ENCODE data around the gene DCAF7. TPM values are rescaled to one million over a fixed set of nuclear protein-coding genes. Genes with fewer than 3 reads are reported as not detected.

DCAF7 gene
- total RNA-seq, 1 experiment from 2014 or later, result 29.9 TPM

DNA sequence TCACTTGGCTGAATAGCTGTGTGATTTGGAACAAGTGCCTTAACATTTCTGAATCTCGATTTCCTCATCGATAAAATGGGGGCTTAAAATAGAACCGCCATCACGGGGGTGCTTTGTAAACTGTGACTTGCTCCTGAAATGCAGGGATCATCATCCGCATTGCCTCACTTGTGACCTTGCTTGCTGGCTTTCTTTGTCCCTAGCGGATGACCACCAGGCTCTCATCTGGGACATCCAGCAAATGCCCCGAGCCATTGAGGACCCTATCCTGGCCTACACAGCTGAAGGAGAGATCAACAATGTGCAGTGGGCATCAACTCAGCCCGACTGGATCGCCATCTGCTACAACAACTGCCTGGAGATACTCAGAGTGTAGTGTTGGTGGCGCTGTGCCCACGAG, 38.5 kb downstream of the DCAF7 start:
- DNase-seq (ENCODE audit: low read depth), result no peak

DNA sequence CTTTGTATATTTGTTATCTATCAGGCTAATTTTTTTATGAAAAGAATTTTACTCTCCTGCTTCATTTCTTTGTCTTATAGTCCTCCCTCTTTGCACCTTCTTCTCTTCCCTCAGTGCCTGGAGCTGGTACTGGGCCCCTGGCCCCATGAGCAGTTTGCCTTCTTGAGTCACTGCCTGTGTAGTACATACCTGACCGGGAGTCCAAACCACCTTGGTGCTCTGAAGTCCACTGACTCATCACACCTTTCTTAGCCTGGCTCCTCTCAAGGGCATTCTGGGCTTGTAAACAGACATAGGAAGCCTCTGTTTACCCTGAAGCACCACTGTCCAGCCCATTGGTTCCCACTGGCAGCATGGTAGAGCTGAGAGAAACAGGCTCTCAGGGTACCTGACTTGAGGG, 39.4 kb downstream of the DCAF7 start:
- no peak for DNase-seq (ENCODE audit: low read depth)

DNA sequence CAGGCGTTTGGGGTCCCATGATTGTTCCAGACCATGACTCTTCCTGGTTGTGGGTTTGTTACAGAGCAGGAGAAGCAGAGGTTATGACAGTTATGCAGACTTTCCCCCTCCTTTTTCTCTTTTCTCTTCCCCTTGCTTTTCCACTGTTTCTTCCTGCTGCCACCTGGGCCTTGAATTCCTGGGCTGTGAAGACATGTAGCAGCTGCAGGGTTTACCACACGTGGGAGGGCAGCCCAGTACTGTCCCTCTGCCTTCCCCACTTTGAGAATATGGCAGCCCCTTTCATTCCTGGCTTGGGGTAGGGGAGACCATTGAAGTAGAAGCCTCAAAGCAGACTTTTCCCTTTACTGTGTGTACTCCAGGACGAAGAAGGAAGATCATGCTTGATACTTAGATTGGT, 42.5 kb downstream of the DCAF7 start:
- DNase-seq (ENCODE audit: low read depth), result no peak

DNA sequence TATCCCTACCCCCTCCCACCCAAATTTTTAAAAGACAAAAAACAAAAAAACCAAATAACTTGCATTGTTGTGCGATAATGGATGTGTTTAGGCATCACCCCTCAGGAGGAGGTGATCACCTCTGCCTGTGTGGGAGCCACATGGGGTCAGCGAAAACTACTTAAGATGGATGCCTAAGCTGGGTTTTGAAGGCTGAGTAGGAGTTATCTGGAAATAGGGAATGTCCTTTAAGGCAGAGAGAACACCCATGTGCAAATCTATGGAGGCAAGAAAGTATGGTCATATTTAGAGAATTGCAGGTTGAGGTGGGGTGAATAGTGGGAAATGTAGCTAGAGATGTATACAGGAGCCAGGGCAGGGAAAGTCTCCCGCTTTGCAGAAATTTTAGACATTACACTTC, 44.9 kb downstream of the DCAF7 start:
- no peak for DNase-seq (ENCODE audit: low read depth)

DNA sequence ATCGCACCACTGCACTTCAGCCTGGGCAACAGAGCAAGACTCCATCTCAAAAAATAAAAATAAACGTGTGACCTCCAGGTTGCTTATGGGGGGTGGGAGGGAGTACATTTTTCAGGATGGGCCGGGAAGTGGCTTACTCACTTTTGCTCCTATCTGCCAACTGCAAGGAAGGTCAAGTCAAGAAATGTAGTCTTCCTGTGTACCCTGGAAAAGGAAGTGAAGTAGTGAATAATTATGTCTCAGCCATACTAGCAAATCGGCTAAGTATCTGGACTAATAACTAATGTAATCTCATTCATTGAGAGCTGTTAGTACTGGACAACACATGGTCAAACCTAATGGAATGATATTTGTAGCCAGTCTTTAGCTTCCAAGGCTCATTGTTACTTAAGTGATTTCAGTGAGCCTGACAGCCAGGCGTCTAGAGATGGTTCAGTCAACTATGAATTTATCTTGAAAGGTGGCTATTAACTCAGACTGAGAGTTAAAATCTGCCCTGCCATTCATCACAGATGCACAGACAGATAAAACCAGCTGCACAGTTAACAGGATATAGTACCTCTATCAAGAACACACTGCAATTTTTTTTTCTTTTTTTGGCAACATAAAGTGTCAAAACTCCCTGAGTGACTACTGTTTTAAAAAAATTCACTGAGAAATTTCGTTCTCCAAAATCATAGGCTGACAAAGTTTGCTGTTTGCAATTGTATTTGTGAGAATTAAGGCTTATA, 46.7 kb downstream of the DCAF7 start:
- DNase-seq (ENCODE audit: low read depth), result no peak

DNA sequence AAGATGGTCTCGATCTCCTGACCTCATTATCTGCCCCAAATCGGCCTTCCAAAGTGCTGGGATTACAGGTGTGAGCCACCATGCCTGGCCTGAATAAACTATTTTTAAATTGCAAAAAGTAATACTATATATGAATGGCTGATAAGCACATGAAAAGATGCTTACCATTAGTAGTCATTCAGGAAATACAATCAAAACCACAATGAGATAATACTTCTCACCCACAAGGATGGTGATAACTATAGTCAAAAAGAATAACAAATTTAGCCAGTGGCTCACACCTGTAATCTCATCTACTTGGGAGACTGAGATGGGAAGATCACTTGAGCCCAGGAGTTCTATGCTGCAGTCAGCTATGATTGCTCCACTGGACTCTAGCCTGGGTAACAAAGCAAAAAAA, 48.0 kb downstream of the DCAF7 start:
- no peak for DNase-seq (ENCODE audit: low read depth)

DNA sequence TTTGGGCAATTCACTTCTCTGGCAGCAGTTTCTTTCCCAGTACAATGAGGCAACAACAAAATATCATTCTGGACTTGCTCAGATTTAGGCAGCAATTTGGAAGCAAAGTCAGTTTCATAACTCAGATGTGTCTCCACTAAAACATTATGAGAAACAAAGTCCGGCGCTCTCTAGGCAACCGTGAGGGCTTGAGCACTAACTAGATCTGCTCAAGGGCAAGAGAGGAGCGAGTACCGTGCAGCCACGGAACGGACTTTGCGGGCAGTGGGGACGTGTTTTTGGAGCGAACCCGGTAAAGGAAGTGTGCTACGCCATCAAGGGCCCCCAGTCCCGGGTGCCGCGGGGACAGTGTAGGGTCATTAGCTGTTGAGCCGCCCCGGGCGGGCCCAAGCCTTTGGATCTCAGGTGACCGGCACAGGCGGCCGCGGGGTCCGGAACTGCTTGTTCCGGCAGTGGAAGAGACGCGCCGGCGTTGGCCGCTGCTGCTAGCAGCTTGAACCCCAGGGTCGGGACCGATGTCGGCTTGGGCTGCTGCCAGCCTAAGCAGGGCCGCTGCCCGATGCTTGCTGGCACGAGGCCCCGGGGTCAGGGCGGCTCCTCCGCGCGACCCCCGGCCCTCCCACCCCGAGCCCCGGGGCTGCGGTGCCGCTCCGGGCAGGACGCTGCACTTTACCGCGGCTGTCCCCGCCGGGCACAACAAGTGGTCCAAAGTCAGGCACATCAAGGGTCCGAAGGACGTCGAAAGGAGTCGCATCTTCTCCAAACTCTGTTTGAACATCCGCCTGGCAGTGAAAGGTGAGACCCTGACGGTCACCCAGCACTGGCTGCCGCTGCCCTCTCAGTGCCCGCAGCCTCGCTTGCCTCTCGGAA, 50.5 kb downstream of the DCAF7 start, which contains the start of gene TACO1:
TACO1 (plus strand) TSS at position 327 of the 870 bp plus-strand sequence; CDS start at position 516, 189 bp downstream.
- peak; percentile 84 for DNase-seq (ENCODE audit: low read depth)

DNA sequence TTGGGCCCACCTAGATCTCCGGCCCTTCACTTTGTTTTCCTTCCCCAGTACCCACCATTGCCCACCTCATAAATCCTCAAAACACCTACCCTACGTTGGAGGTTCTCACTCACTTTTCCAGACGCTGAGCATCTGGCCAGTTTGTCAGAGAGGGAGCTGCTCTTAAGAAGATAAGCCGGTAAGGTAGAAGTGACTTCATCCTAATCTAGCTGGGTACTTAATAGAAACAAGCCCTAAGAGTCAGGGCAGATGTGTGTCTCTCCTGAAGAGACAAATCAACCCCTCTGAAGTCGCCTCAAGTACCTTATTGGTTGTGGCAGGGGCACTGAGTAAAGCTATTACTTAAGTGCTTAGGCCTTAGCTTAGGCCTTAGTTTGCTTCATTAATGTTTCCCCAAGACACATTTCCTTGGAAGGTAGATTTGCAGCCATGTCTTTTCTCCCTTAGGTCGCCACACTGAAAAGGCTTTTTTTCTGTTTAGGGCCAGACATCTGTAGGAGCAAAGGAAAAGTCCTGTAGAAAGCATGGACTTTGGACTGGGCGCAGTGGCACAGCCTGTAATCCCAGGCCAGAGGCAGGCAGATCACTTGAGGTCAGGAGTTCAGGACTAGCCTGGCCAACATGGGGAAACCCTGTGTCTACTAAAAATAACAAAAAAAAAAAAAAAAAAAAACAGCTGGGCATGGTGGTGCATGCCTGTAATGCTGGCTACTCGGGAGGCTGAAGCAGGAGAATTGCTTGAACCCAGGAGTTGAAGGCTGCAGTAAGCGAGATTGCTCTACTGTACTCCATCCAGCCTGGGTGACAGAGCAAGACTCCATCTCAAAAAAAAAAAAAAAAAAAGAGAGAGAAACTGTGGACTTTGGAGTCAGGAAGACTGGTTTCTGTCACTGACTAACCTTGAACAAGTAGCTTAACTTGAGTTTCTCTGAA, 51.4 kb downstream of the DCAF7 start:
- DNase-seq (ENCODE audit: low read depth), result no peak

DNA sequence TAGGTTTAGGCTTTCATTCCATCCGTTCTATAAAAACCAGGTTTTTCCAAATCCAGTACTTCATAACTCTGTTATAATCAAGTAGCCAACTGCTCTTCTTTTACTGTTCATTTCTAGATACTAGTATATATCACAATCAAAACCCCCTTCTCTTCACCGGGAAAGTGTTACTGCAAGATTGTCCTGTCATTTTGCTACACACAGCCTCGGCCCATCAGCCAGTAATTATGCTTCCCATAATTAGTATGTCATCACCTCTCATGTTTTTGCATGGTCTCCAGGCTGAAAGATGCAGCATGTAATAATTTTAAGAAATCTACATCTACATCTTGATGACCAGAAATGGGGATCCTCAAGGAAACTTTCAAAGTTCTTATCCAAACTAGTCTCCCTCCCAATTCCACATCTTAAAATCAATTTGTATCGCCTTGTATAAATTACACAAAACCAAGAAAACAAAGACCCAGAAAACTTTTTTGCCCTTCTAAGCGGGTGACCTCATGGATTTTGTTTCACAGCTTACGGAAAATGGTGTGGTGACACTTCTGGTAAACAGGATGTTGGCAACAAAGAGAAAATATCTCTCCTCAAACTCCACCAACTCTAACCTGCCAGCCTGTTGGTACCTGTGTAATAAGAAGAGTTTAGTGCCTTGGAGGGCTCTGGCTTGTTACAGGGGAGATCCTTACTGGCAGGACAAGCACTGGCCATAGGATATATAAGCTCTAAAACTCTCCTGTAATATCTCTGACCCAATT, 59.7 kb downstream of the DCAF7 start:
- no peak for DNase-seq (ENCODE audit: low read depth)

DNA sequence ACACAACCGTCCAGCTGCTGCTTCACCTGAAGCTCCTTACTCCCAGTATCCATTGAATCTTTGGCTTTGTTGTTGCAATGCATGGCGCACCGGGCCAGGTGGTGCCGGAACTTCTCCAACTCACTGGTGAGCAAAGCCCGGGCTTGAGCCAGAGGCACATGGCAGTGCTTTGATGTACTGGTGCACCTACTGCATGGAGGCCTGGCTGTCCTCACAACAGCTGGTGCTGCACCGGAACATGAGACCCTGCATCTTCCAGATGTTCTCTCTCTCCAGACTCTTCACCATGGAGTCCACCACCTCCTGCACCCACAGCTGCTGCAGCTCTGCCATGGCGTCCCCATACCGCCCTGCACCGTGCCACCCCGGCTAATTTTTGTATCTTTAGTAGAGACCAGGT, 60.6 kb downstream of the DCAF7 start:
- no peak for DNase-seq (ENCODE audit: low read depth)

DNA sequence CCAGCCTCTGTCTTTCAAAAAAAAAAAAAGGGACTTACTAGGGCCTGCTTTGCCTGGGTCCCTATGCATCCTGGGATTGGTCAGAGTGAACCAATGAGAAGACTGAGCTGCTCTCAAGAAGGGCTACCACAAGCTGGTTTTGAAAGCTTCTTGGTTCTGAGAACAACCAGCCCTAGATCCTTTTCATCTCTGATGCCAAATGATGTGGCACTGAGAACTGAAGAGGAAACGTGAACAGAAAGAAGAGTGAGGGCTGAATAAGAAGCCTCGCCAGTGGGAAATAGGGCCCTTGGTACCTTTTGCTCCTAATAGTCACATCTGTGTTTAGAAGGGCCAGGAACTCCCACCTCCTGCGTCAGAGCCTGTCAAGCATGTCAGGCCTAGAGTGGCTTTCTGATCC, 61.1 kb downstream of the DCAF7 start:
- no peak for DNase-seq (ENCODE audit: low read depth)

DNA sequence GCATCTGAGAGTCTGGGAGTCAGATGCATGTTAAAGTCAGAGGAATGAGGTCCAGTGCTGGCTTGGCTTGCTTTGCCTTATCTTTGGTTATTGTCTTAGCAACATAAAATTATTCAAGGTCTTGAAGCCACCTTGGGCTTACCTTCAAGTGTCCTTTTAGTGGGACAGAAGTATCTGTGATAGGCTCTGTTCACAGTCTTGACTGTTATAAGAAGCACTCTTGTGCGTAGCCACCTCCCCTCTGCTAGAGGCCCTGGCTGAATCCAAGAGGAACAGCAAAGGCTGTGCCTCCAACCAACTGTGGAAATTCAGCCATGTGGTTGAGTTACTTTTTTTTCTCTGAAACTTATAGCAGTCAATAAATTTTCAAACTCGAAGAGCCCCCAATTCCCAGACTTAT, 63.4 kb downstream of the DCAF7 start:
- DNase-seq (ENCODE audit: low read depth), result no peak

DNA sequence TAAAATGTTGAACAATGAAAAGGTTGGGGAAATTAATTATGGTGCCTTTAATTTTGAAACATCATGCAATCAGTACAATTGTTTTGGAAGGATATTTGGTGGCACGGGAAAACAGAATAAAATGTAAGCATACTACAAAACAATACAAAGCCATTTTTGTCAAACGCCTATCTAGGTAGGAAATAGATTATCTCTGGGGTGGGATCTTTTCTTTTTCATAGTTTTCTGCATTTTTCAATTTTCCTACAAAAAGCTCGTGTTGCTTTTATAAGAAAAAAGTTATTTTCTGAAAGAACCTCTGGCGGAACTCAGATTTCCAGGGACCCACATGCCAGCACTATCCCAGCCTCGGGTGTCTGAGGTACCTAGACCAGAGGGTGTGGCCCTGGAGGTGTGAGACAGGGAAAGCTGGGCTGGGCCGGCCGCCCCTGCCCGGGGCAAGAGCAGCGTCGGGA, 71.0 kb downstream of the DCAF7 start:
- DNase-seq (ENCODE audit: low read depth), result no peak

DNA sequence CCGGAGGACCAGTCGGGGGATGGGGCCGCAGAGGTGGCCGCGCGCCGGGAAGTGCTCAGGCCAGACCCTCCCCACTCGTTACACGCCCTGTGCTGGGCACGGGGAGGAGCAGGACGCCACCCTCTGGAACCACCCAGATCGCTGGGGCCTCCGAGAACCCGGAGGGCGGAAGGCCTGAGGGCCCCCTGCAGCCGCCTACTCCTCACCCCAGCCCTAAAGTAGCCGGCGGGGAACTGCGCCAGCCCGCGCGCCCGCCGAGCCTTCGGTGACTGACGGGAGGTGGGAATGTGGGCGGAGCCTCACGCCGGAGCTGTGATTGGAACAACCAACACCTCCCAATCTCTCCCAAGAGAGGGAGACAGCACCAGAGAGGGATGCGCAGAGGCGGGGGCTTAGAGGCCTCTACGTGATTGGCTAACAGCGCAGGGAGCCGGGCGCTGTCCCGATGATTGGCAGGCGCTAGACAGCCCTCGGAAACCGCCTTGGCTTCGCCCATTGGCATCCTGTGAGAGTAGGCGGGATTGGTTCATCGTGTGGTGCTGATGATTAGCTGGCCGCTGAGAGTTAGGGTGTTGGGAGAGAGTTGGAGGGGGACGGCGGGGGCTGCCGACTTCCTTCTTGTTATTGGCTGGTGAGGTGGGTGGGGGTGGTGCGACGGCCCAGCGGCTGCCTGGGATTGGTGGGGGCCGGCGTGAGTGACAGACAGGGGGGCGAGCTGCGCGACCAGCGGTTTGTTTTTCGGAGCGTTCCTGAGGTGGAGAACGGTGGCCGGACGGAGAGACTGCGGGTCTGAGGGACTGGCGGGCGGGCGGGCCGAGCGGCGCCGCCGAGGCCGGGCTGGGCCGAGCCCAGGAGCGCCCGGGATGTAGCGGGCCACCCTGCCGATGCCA, 71.7 kb downstream of the DCAF7 start, which contains the start of gene MAP3K3:
MAP3K3 (plus strand) TSS at position 734 of the 890 bp plus-strand sequence. CDS start 343 bp downstream, outside the sequence.
- DNase-seq (ENCODE audit: low read depth), result peak; percentile 100

DNA sequence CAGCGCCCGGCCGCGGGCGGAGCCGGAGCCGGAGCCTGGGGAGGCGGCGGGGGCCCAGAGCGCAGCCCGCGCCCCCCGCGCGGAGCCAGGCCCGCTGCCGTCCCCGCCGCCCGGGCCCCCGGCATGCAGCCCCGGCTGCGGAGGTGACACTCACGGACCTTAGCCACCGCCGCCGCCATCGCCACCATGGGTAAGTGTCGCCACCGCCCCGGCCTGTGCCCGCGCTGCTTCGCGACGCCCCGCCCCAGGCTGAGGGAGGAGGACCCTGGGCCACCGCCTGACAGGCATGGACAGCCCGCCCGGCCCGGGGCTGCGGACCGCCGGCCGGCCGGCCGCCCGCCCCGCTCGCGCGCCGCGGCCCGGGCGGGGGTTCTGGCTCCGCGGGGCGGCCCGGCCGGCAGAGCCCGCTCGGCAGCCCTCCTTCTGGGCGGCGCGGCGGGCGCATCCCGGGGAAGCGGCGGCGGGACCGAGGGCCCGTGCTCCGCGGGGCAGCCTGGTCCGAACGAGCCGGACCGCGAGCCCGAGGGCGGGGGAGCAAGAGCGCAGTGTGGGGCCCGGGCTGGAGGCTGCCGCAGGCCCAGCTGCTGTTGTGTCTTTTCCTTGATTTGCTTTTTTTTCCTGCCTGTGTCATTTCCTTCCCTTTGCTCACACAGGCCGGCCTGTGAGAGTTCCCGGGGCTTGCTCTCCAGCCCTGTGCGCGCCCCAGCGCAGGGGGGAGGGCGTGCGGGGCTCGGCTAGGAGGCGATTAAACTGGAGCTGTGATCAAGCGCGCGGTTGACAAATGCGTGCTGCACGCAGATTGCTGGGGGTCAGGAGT, 72.5 kb downstream of the DCAF7 start:
- DNase-seq (ENCODE audit: low read depth), result peak; percentile 86

DNA sequence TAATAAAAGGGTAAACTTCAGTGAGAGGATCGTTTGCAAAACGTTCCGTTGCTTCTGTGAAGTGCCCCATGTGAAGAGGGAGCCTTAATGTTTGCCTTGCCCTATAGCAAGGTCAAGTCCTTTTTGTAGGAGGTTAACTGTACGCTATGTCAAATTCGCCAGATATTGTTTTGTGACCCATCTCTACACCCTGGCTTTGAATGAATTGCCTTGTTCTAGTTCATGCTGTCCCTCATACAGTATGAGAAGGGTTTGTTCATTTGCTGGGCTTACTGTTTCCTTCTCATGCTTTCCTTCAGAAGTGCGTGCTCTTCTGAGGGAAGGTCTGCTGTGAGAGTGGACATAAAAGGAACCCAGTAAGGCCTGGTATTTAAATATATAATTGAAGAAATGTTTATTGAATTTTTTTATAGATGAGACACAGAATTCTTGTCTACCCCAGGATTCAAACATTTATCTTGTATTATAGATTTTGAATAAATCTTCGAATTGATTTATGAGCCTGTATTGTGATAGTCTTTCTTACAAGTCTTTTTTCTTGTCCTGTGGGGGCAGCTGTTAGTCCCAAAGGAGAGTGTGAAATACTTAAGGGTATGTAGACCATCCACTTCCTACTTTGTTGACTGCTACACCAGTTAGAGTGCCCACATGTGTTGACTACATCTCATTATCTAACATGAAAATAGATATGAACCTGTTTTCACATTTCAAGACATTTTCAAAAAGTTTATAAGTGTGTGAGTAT, 73.7 kb downstream of the DCAF7 start:
- no peak for DNase-seq (ENCODE audit: low read depth)

DNA sequence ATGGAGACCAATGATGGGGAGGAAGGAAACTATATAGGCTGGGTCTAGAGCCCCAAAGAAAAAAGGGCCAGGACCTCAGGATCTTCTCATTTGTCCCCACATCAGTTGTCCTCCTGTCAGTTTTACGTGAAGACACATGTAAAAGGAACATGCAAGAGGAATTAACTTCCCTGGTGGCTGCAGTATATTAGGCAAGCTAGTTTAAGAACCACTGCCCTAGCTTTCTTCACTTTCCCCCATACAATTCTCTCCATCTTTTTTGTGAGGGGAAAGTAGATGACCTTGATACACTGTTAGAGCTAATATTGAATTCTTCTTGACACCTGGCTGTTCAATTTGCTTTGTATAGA, 74.2 kb downstream of the DCAF7 start:
- no peak for DNase-seq (ENCODE audit: low read depth)

DNA sequence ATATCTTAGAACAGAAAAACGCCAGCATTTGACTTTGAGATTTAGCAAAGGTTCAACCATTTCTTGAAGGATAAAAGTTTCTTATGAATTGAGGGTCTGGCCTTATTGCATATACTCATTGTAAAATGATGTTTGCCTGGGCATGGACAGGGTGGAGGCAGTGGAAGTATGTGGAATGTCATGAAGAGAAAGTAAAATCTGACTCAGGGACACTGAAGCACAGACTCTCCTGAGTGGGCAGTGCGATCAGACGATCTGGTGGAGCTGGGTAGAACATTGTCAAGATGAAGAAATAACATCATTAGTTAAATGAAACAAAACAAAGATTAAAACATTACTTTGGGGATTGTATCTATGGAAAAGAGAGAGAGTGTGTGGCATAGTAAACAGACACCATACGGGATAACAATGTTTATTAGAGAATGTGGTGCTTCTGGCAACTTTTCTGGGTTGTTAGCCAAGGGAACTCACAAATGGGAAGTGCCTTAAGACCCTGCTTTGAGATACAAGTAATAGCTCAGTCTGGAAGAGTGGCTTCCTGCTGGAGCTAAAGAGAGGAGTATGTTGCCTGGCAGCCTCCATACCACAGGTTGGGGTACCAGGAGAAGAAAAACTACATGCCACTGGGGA, 76.4 kb downstream of the DCAF7 start:
- DNase-seq (ENCODE audit: low read depth), result no peak

Measured in Daoy (cell line).